ENCODE data around the gene AVP. TPM values are rescaled to one million over a fixed set of nuclear protein-coding genes. Genes with fewer than 3 reads are reported as not detected.

Gene AVP
- total and polyA plus RNA-seq, 9 of the 15 experiments (the other 6 are each of a cell fraction or from before 2014, with no cell fraction given), result not detected

DNA sequence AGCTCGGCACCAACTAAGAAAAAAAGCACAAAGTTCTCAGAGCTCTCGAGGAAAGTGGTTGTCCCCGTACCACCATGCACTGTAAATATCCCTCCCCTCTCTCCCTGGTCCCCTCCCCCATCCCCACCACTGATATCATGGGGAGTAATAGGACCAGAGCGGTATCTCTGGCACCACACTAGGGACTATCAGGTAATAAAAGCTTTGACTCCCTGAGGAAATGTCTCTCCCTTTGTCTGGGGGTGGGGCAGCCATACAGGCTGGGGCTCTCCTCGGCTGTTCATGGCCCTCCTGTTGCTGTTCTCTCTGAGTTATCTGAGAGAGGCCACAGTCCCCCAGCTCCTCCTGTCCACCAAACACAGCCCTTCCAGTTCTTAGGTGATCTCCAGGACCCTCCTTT is 46.1 kb downstream of the AVP start (continued):
- TF ChIP-seq, protein P1, sequence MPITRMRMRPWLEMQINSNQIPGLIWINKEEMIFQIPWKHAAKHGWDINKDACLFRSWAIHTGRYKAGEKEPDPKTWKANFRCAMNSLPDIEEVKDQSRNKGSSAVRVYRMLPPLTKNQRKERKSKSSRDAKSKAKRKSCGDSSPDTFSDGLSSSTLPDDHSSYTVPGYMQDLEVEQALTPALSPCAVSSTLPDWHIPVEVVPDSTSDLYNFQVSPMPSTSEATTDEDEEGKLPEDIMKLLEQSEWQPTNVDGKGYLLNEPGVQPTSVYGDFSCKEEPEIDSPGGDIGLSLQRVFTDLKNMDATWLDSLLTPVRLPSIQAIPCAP (CRISPR knock-in tag; IDR thresholded peaks at IDR 0.05; ENCODE audit: borderline replicate concordance), result no peak
- TF ChIP-seq TCF3 (CRISPR knock-in tag; IDR thresholded peaks at IDR 0.05) (peak; percentile 71), ZNF143 (CRISPR knock-in tag; IDR thresholded peaks at IDR 0.05) (no peak), TAL1 (IDR thresholded peaks at IDR 0.05) (peak; percentile 17; the same call in 1 of the 2 replicates)
- TF ChIP-seq, protein P2, sequence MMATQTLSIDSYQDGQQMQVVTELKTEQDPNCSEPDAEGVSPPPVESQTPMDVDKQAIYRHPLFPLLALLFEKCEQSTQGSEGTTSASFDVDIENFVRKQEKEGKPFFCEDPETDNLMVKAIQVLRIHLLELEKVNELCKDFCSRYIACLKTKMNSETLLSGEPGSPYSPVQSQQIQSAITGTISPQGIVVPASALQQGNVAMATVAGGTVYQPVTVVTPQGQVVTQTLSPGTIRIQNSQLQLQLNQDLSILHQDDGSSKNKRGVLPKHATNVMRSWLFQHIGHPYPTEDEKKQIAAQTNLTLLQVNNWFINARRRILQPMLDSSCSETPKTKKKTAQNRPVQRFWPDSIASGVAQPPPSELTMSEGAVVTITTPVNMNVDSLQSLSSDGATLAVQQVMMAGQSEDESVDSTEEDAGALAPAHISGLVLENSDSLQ (IDR thresholded peaks at IDR 0.05), result no peak

DNA sequence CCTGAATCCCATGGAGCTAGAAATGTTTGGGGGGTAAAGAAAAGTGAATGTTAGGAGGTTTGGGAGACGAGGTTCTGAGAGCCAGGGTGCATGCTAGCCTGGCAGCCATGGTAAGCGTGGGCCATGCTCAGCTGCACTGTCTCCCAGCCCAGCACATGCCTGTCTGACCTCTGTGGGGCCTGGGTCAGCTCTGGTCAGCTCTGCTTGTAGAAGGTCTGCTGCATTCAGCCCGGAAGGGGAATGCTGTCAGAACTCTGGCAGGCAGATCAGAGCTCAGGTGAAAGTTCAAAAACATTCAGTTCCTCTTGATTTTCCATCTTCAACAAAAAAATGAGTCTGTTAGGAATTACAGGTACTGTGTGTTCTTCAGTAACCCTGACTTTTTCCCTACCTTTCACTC is 46.9 kb downstream of the AVP start:
- ChIA-PET POLR2A (no interaction called here), CTCF (ENCODE audit: low intra/inter-chr PET ratio) (no interaction called here)
- Histone ChIP-seq H3K36me3 (ENCODE audit: control insufficient read depth, insufficient read depth, low read length) (peaks cover 70% of the 10 kb centered on the region; the same call in 2 of the 3 replicates), H3K9me3 (replicated peaks; ENCODE audit: control insufficient read depth, insufficient read depth, low read depth, low read length) (no peaks in the 10 kb centered on the region), H3K9ac (ENCODE audit: insufficient read depth in 1 of 2, low read depth in 2 of 2, low read length in 2 of 2) (no peak overlapping the region; a peak in 1 of 4 replicates), H3K27me3 (ENCODE audit: control insufficient read depth in 2 of 2, insufficient read depth in 2 of 2, low read length in 2 of 2) (no peaks in the 10 kb centered on the region), H2AFZ (ENCODE audit: low read depth, low read length) (no peak overlapping the region), H3K9me1 (ENCODE audit: control insufficient read depth, insufficient read depth, low read length) (no peaks in the 10 kb centered on the region), H4K20me1 (replicated peaks; ENCODE audit: control insufficient read depth, insufficient read depth, low read length) (no peaks in the 10 kb centered on the region), H3K4me1 (replicated peaks in 1 of 2; ENCODE audit: control insufficient read depth in 2 of 2, insufficient read depth in 2 of 2, low read length in 2 of 2) (peaks cover 6% of the 10 kb centered on the region in 2 experiments; a peak in 4 of 5 replicates), H3K4me2 (ENCODE audit: insufficient read depth, low read length) (no peak overlapping the region), H3K27ac (ENCODE audit: extremely low read depth, low read depth, low read length) (no peak overlapping the region), H3K4me3 (no peak overlapping the region), H3K79me2 (ENCODE audit: control insufficient read depth, insufficient read depth, low read length) (no peaks in the 10 kb centered on the region)
- BruUV-seq (replicated peaks), result no TSS peak
- ATAC-seq (peak; percentile 61), FAIRE-seq (peak; percentile 19), DNase-seq (ENCODE audit: extremely low read depth in 1 of 4, low spot score in 3 of 4) (no peak)
- in situ Hi-C loops (cut with MboI) (no loop called here), intact Hi-C loops (cut with micrococcal nuclease) (no loop called here)
- no peak for TF ChIP-seq SAFB (IDR thresholded peaks at IDR 0.05; ENCODE audit: borderline replicate concordance, low read depth, low read length)
- WGBS (ENCODE audit: insufficient coverage, low coverage, missing lambda C conversion rate), result 65% methylated on average over 3 of the region's 3 CpGs

All from K562 (cell line).